ENCODE data around the gene ZMYM4. TPM values are rescaled to one million over a fixed set of nuclear protein-coding genes. Genes with fewer than 3 reads are reported as not detected.
A peak's percentile ranks its signal among the peaks of the same experiment; 100 is the strongest.

Gene ZMYM4
- total and polyA plus RNA-seq, 12 donors = 6.7 to 37.7 (median 34.1) TPM

GRCh38 chr1:35297886-35298285, 29.4 kb downstream of the ZMYM4 start:
- DNase-seq = no peak
- Histone ChIP-seq H3K4me1 (peaks cover 0 to 38% (median 16%) of the 10 kb centered on the region in 9 donors), H3K27me3 (no peaks in the 10 kb centered on the region), H3K9me3 (no peaks in the 10 kb centered on the region), H3K27ac (peak overlapping the region in 1 of 10 donors; percentile 17), H3K36me3 (peaks cover 0 to 50% (median 0%) of the 10 kb centered on the region in 9 donors), H3K4me3 (no peak overlapping the region)
- no peak for TF ChIP-seq CTCF (IDR thresholded peaks at IDR 0.05)
- no peak for ATAC-seq
- intact Hi-C loops (cut with DNase I) = loop anchor here in 8 of 10 donors (1.0 to 10.0 kb wide), 4 partner anchors 93 to 96 kb away; no protein-coding TSS in a partner anchor
- 86 to 94% methylated on average over 2 of the region's 2 CpGs for WGBS, 2 donors

- intact Hi-C loops (cut with DNase I) = loop anchor here in 8 of 10 donors (1.0 to 10.0 kb wide), 4 partner anchors 94 to 96 kb away; no protein-coding TSS in a partner anchor
- H3K27ac ChIP-seq = peak overlapping the region in 1 of 10 donors; percentile 17
- DNase-seq = peak in 1 of 2 donors; percentile 34
- peaks cover 0 to 38% (median 16%) of the 10 kb centered on the region in 9 donors for H3K4me1 ChIP-seq
- H3K4me3 ChIP-seq = no peak overlapping the region
- 10 to 13% methylated on average over 2 of the region's 2 CpGs for WGBS, 2 donors
- H3K27me3 ChIP-seq = no peaks in the 10 kb centered on the region
- peak; percentile 53 to 83 (median 74) for ATAC-seq
- no peaks in the 10 kb centered on the region for H3K9me3 ChIP-seq
- peaks cover 0 to 45% (median 0%) of the 10 kb centered on the region in 9 donors for H3K36me3 ChIP-seq
- peak in 7 of 9 donors; percentile 28 to 64 (median 53) for TF ChIP-seq CTCF (IDR thresholded peaks at IDR 0.05)
These were observed 30.0 kb downstream of the ZMYM4 start for GRCh38 chr1:35298464-35298863.

- Histone ChIP-seq H3K27me3 (no peaks in the 10 kb centered on the region), H3K9me3 (no peaks in the 10 kb centered on the region), H3K4me1 (peaks cover 0 to 41% (median 19%) of the 10 kb centered on the region in 9 donors), H3K27ac (no peak overlapping the region), H3K4me3 (no peak overlapping the region), H3K36me3 (peaks cover 0 to 38% (median 0%) of the 10 kb centered on the region in 9 donors)
- no peak for TF ChIP-seq CTCF (IDR thresholded peaks at IDR 0.05)
- ATAC-seq = no peak
- DNase-seq = no peak
- 97 to 100% methylated on average over 1 of the region's 1 CpG for WGBS, 2 donors
- intact Hi-C loops (cut with DNase I) = loop anchor here in 1 of 10 donors (2.0 kb wide), 1 partner anchor 98 kb away; no protein-coding TSS in a partner anchor
These were observed 31.9 kb downstream of the ZMYM4 start for GRCh38 chr1:35300376-35300775.

GRCh38 chr1:35301674-35302392, 33.3 kb downstream of the ZMYM4 start:
- Histone ChIP-seq H3K4me1 (peaks cover 0 to 50% (median 28%) of the 10 kb centered on the region in 9 donors), H3K9me3 (no peaks in the 10 kb centered on the region), H3K4me3 (no peak overlapping the region), H3K27me3 (no peaks in the 10 kb centered on the region), H3K36me3 (peaks cover 0 to 37% (median 0%) of the 10 kb centered on the region in 9 donors), H3K27ac (peak overlapping the region; percentile 23 to 80 (median 70))
- WGBS, 2 donors = 37 to 45% methylated on average over 7 of the region's 7 CpGs
- ATAC-seq = peak; percentile 36 to 75 (median 65)
- no peak for TF ChIP-seq CTCF (IDR thresholded peaks at IDR 0.05)
- intact Hi-C loops (cut with DNase I) = loop anchor here in 1 of 10 donors (2.0 kb wide), 1 partner anchor 99 kb away; no protein-coding TSS in a partner anchor
- DNase-seq = no peak
